ENCODE measurements around the gene KTN1. TPM values are rescaled to one million over a fixed set of nuclear protein-coding genes. Genes with fewer than 3 reads are reported as not detected.

The KTN1 gene
- total RNA-seq, 2 experiments from 2014 or later: 110 to 111 TPM

DNA sequence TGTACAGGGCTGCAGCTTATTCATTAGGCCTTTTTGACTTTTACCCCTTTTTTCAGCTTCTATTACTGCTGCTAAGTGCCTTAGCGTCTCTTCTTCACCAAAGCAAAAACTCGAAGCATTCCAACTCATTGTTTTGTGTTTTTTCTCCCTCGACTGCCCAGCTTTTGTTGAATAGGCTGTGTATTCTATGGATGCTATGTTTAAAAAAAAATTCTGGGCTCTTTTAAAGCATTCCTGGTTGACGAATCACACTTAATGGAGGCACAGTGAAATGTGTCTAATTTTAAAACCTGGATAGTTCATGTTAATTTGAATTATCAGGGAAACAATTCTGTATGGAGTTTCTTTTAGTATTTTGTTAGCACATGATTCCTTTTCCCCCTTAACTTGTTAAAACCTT lies 29.7 kb downstream of the KTN1 start:
- H3K4me1 Mint-ChIP-seq: peaks cover 9% of the 10 kb centered on the region
- no peaks in the 10 kb centered on the region for H3K9me3 Mint-ChIP-seq
- DNase-seq (no peak), ATAC-seq (ENCODE audit: low read depth) (no peak)
- no peak overlapping the region for H3K27ac Mint-ChIP-seq
- H3K27me3 Mint-ChIP-seq: no peaks in the 10 kb centered on the region
- H3K36me3 Mint-ChIP-seq: peaks cover 25% of the 10 kb centered on the region
- POLR2A ChIA-PET: interaction anchor here (0.7 kb wide), 1 partner anchor 20 kb away, joined by 3 read pairs; no protein-coding TSS in a partner anchor
- no peak overlapping the region for H3K4me3 Mint-ChIP-seq

DNA sequence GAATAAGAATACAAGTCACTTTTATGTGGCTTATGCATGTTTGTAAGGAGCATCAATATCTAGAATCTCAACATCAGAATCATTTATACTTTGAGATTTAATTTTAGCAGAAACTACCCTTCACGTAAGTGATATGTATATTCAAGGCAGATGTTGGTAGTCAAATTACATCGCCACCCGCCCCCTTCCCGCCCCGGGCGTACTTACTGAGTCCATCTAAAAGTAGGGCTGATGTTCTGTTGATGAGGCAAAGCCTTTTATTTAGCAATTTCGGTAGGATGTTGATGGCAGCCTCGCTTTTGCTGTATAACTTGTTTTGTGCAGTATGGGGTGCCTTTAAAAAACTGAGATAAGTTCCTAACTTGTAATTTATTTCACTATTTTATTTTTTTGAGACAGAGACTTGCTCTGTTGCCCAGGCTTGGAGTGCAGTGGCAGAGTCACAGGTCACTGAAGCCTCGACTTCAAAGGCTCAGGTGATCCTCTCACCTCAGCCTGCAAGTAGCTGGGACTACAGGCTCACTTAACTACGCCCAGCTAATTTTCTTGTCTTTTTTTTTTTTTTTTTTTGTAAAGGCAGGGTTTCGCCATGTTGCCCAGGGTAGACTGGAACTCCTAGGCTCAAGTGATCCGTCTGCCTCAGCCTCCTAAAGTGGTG lies 30.8 kb downstream of the KTN1 start:
- H3K9me3 Mint-ChIP-seq: no peaks in the 10 kb centered on the region
- ATAC-seq (ENCODE audit: low read depth) (no peak), DNase-seq (no peak)
- H3K36me3 Mint-ChIP-seq: peaks cover 33% of the 10 kb centered on the region
- H3K27ac Mint-ChIP-seq: no peak overlapping the region
- POLR2A ChIA-PET: no interaction called here
- H3K27me3 Mint-ChIP-seq: no peaks in the 10 kb centered on the region
- H3K4me1 Mint-ChIP-seq: peaks cover 9% of the 10 kb centered on the region
- no peak overlapping the region for H3K4me3 Mint-ChIP-seq

DNA sequence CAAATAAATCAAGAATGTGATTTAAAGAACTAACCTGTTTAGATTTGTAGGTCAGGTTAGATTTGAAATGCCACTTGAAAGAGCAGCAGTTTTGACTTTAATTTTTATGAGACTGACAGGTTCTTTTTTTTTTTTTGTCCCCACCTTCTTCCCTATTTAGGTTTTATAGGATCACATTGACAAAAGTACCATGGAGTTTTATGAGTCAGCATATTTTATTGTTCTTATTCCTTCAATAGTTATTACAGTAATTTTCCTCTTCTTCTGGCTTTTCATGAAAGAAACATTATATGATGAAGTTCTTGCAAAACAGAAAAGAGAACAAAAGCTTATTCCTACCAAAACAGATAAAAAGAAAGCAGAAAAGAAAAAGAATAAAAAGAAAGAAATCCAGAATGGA lies 31.9 kb downstream of the KTN1 start:
- no peaks in the 10 kb centered on the region for H3K27me3 Mint-ChIP-seq
- no peak for ATAC-seq (ENCODE audit: low read depth)
- peaks cover 43% of the 10 kb centered on the region for H3K36me3 Mint-ChIP-seq
- peaks cover 7% of the 10 kb centered on the region for H3K4me1 Mint-ChIP-seq
- DNase-seq: no peak
- H3K27ac Mint-ChIP-seq: no peak overlapping the region
- no peaks in the 10 kb centered on the region for H3K9me3 Mint-ChIP-seq
- POLR2A ChIA-PET: no interaction called here
- H3K4me3 Mint-ChIP-seq: no peak overlapping the region

DNA sequence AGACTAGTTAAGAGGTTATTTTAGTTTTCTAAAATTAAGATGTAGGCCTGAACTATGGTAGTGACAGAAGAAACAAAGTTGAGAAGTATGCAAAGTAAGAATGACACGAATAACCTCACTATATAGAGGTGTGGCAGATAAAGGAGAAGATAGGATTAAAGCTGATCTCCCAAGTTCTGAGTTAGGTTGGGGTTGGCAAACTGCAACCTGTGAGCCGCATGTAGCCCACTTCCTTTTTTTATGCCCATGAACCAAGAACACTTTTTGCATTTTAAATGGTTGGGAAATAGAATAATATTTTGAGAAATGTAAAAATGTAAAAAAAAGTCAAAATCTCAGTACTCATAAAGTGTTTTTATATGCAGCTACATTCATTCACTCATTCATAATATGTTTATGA lies 34.3 kb downstream of the KTN1 start:
- POLR2A ChIA-PET: no interaction called here
- ATAC-seq (ENCODE audit: low read depth) (no peak), DNase-seq (no peak)
- Mint-ChIP-seq H3K27me3 (no peaks in the 10 kb centered on the region), H3K36me3 (peaks cover 58% of the 10 kb centered on the region), H3K27ac (no peak overlapping the region), H3K9me3 (peaks cover 2% of the 10 kb centered on the region), H3K4me1 (peaks cover 4% of the 10 kb centered on the region), H3K4me3 (no peak overlapping the region)

DNA sequence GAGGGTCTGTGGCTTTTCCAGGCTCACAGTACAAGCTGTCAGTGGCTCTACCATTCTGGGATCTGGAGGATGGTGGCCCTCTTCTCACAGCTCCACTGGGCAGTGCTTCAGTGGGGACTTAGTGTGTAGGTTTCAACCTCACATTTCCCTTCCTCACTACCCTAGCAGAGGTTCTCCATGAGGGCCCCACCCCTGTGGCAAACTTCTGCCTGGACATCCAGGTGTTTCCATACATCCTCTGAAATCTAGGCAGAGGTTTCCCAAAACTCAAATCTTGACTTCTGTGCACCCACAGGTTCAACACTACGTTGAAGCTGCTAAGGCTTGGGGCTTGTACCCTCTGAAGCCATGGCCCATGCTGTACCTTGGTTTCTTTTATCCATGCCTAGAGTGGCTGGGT lies 40.3 kb downstream of the KTN1 start:
- Mint-ChIP-seq H3K4me1 (no peaks in the 10 kb centered on the region), H3K36me3 (peaks cover 64% of the 10 kb centered on the region), H3K9me3 (peaks cover 9% of the 10 kb centered on the region), H3K27me3 (no peaks in the 10 kb centered on the region), H3K4me3 (no peak overlapping the region), H3K27ac (no peak overlapping the region)
- ATAC-seq (ENCODE audit: low read depth) (no peak), DNase-seq (no peak)
- POLR2A ChIA-PET: no interaction called here

DNA sequence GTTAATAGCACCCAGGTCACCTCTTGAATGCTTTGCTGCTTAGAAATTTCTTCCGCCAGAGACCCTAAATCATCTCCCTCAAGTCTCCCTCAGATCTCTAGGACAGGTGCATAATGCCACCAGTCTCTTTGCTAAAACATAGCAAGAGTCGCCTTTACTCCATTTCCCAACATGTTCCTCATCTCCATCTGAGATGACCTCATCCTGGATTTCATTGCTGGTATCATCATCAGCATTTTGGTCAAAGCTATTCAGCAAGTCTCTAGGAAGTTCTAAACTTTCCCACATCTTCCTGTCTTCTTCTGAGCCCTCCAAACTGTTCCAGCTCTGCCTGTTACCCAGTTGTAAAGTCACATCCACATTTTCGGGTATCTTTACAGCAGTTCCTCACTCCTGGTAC lies 41.0 kb downstream of the KTN1 start:
- DNase-seq: no peak
- Mint-ChIP-seq H3K27me3 (no peaks in the 10 kb centered on the region), H3K27ac (no peak overlapping the region), H3K9me3 (peaks cover 9% of the 10 kb centered on the region), H3K36me3 (peaks cover 58% of the 10 kb centered on the region), H3K4me1 (no peaks in the 10 kb centered on the region), H3K4me3 (no peak overlapping the region)
- POLR2A ChIA-PET: no interaction called here
- ATAC-seq (ENCODE audit: low read depth): no peak

DNA sequence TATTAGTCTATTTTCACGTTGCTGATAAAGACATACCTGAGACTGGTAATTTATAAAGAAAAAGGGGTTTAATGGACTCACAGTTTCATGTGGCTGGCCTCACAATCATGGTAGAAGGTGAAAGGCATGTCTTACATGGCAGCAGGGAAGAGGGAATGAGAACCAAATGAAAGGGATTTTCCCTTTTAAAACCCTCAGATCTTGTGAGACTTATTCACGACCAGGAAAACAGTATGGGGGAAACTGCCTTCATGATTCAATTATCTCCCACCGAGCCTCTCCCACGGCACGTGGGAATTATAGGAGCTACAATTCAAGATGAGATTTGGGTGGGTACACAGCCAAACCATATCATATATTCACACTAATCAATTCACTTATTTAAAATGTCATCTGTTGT lies 41.4 kb downstream of the KTN1 start:
- Mint-ChIP-seq H3K36me3 (peaks cover 57% of the 10 kb centered on the region), H3K4me3 (no peak overlapping the region), H3K4me1 (peaks cover 1% of the 10 kb centered on the region), H3K27me3 (no peaks in the 10 kb centered on the region), H3K27ac (no peak overlapping the region), H3K9me3 (peaks cover 9% of the 10 kb centered on the region)
- DNase-seq: no peak
- no peak for ATAC-seq (ENCODE audit: low read depth)
- POLR2A ChIA-PET: no interaction called here

DNA sequence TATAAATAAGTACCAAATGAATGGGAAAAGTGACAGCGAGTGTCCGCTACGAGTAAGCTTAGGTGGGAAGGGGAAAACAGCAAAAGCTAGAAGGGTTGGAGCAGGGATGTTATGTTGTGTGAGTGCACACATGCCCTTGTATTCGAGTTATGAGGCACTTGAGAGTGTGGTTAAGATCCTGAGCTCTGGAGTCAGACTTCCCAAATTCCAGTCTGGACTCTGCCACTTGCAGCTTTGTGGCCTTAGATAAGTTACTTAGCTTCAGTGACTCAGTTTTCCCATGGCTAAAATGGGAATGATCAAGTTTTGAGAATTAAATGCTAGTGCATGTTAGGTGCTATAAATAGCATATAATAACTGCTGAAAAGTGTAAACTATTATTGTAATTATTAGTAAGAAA lies 44.9 kb downstream of the KTN1 start:
- H3K4me3 Mint-ChIP-seq: no peak overlapping the region
- peaks cover 5% of the 10 kb centered on the region for H3K4me1 Mint-ChIP-seq
- H3K27ac Mint-ChIP-seq: no peak overlapping the region
- DNase-seq (no peak), ATAC-seq (ENCODE audit: low read depth) (no peak)
- no peaks in the 10 kb centered on the region for H3K27me3 Mint-ChIP-seq
- POLR2A ChIA-PET: no interaction called here
- H3K36me3 Mint-ChIP-seq: peaks cover 44% of the 10 kb centered on the region
- peaks cover 6% of the 10 kb centered on the region for H3K9me3 Mint-ChIP-seq

DNA sequence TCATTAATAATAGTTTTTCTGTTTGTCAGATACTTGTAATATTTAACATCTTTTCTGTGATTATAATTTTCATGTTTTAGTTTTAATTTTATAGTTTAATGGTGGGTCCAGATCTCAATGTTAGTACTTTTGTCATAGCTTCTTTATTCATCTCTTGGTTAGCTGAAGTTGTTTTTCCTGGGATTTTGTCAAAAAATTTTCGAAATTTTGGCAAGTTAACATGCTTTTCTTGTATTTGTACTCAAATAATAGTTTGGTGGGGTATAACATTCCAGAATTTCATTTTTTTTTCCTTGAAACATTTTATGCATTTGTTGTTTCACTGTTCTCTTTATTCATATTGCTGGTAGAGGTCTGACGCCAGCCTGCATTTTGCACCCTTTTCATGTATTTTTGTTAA lies 45.5 kb downstream of the KTN1 start:
- Mint-ChIP-seq H3K4me1 (peaks cover 5% of the 10 kb centered on the region), H3K27ac (no peak overlapping the region)
- POLR2A ChIA-PET: no interaction called here

DNA sequence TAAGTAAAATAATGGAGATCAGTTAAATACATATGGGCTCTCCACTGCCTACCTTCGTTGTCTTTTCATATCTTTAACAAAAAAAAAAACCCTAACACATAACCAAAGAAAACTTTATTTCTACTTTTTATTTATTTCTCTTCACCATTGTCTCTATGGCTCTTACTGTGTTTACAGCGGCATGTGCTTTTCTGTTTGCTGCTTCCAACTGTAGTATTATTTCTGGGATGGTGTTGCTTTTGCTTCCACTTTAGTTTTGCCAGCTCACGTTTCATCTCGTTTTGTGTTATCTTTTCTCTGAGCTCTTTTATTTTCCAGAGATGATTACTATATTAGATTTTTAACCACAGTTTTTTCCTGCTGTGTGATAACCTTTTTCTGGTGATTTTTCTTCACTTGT lies 46.1 kb downstream of the KTN1 start:
- POLR2A ChIA-PET: no interaction called here

More for the DNA sequence above, 45.5 kb downstream of the KTN1 start:
- H3K27me3 Mint-ChIP-seq: no peaks in the 10 kb centered on the region
- H3K36me3 Mint-ChIP-seq: peaks cover 43% of the 10 kb centered on the region
- no peak for ATAC-seq (ENCODE audit: low read depth)
- no peak for DNase-seq
- H3K9me3 Mint-ChIP-seq: peaks cover 4% of the 10 kb centered on the region
- H3K4me3 Mint-ChIP-seq: no peak overlapping the region

DNA sequence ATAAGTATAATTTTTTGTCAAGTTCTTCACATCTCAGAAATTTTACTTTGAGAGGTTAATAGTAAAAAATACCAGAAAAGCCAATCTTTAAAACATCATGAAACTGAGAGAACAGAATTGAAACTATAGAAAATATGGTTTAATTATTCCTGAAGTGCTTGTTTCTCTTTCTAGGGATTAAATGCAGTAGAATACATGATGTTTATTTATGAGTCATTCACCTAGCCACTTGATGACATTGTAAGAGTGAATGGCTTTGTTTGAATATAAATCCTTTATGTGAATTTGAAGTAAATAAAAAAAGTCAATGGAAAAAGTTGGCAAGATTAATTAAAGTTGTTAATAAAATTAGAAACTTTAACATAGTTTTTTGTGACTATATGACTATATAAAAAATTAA lies 48.4 kb downstream of the KTN1 start:
- Mint-ChIP-seq H3K9me3 (no peaks in the 10 kb centered on the region), H3K27me3 (no peaks in the 10 kb centered on the region), H3K27ac (no peak overlapping the region), H3K4me1 (peaks cover 5% of the 10 kb centered on the region), H3K36me3 (peaks cover 34% of the 10 kb centered on the region), H3K4me3 (no peak overlapping the region)
- no peak for DNase-seq
- ATAC-seq (ENCODE audit: low read depth): no peak
- POLR2A ChIA-PET: interaction anchor here (0.6 kb wide), 1 partner anchor 34 kb away, joined by 5 read pairs; no protein-coding TSS in a partner anchor

More for the DNA sequence above, 46.1 kb downstream of the KTN1 start:
- DNase-seq (no peak), ATAC-seq (ENCODE audit: low read depth) (no peak)
- Mint-ChIP-seq H3K27me3 (no peaks in the 10 kb centered on the region), H3K9me3 (no peaks in the 10 kb centered on the region), H3K36me3 (peaks cover 41% of the 10 kb centered on the region), H3K27ac (no peak overlapping the region), H3K4me1 (peaks cover 5% of the 10 kb centered on the region), H3K4me3 (no peak overlapping the region)

DNA sequence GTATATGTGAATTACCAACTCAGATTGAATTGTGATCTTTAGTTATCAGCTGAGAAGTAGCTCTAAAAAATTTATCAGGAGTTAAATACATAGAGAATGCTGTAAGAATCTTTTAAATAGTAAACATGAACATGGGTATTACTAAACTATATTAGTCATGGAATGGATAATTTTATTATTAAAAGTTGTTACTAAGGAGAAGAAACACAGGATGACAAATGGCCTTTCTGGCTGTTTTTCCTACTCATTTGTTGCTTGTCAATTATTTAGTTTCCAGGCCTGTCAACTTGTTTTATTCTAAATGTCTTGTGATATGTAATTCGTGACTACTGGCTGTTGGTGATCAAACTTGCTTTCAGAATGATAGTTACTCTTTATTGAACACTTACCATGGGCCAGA lies 58.7 kb downstream of the KTN1 start:
- peaks cover 15% of the 10 kb centered on the region for H3K36me3 Mint-ChIP-seq

DNA sequence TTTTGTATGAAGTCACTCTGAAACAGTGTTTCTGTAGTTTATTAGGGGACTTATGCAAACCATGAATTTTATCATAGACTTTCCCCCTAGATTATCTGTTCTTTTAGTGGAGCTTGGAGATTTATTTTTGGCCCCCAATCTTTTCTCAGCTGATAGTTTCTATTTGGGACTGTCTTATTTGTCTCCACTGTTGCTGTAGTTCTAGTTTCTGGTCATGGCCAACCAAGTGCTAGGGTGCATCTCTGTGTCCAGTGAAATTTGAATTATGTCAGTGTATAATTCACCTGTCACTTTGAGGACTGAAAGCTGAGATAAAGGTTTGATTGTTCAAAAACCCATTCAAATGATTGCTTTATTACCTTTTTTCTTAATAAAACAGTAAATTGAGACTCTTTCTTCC lies 61.3 kb downstream of the KTN1 start:
- Mint-ChIP-seq H3K4me3 (no peak overlapping the region), H3K4me1 (peaks cover 13% of the 10 kb centered on the region), H3K27ac (no peak overlapping the region), H3K36me3 (peaks cover 17% of the 10 kb centered on the region), H3K9me3 (no peaks in the 10 kb centered on the region), H3K27me3 (no peaks in the 10 kb centered on the region)
- no peak for DNase-seq
- POLR2A ChIA-PET: no interaction called here
- no peak for ATAC-seq (ENCODE audit: low read depth)

More for the DNA sequence above, 58.7 kb downstream of the KTN1 start:
- ATAC-seq (ENCODE audit: low read depth) (no peak), DNase-seq (no peak)
- Mint-ChIP-seq H3K27ac (no peak overlapping the region), H3K9me3 (no peaks in the 10 kb centered on the region), H3K4me1 (peaks cover 2% of the 10 kb centered on the region), H3K4me3 (no peak overlapping the region), H3K27me3 (no peaks in the 10 kb centered on the region)
- POLR2A ChIA-PET: no interaction called here

DNA sequence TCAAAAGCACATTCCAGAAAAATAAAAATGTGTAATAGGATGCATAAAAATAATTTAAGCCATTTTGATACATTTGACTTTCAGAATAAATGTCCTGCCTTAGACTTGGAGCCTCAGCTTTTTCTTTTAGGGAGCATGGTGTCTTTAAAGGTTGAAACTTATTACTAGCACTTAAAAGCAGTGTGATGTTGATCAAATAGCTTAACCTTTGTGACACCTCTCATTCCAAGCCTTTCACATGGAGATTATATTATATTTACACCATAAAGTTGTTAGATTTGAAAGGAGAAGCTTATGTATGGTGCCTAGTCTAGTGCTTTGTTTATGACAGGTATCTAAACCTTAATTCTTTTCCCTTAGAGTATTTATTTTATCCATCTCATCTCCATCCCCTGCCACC lies 61.9 kb downstream of the KTN1 start:
- H3K27ac Mint-ChIP-seq: no peak overlapping the region
- H3K36me3 Mint-ChIP-seq: peaks cover 16% of the 10 kb centered on the region

DNA sequence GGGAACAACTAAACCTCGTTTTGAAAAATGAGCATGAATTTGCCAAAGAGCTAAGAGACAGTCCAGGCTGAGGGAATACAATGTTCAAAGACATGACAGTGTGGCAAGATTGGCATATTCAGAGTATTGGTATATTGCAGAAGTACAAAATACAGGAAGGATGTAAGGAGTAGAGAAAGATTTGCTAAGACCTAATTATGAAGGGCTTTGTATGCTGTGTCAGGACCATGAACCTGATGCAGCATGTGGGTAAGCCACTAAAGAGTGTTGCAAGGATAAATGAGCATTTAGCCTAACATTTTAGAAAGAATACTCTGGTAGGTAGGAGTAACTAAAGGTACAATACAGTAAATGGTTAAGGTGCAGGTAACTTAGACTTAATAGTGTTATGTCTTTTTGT lies 65.1 kb downstream of the KTN1 start:
- Mint-ChIP-seq H3K4me1 (peaks cover 13% of the 10 kb centered on the region), H3K36me3 (peaks cover 18% of the 10 kb centered on the region), H3K9me3 (no peaks in the 10 kb centered on the region), H3K4me3 (no peak overlapping the region), H3K27ac (no peak overlapping the region), H3K27me3 (no peaks in the 10 kb centered on the region)
- ATAC-seq (ENCODE audit: low read depth) (no peak), DNase-seq (no peak)
- POLR2A ChIA-PET: no interaction called here

More for the DNA sequence above, 61.9 kb downstream of the KTN1 start:
- ATAC-seq (ENCODE audit: low read depth) (no peak), DNase-seq (no peak)
- H3K4me3 Mint-ChIP-seq: no peak overlapping the region
- H3K27me3 Mint-ChIP-seq: no peaks in the 10 kb centered on the region
- POLR2A ChIA-PET: no interaction called here
- H3K4me1 Mint-ChIP-seq: peaks cover 13% of the 10 kb centered on the region
- H3K9me3 Mint-ChIP-seq: no peaks in the 10 kb centered on the region

Data from activated naive CD8-positive, alpha-beta T cell treated with anti-CD3 and anti-CD28 coated beads, Interleukin-2, amount 10 ng/mL, durations not matched to agents 7 days and 5 days (primary cell).